GM18499 (cell line): Measurements from ENCODE around the gene TBCD.

Experiments used
- ATAC-seq: cut with Tn5 transposase; IDR thresholded peaks from one replicate; pipeline ENCODE4 v1.9.1; 2021; ENCODE audit warnings: moderate number of reproducible peaks; ENCODE audit not compliant: insufficient read depth, unreplicated experiment

The TBCD gene

DNA sequence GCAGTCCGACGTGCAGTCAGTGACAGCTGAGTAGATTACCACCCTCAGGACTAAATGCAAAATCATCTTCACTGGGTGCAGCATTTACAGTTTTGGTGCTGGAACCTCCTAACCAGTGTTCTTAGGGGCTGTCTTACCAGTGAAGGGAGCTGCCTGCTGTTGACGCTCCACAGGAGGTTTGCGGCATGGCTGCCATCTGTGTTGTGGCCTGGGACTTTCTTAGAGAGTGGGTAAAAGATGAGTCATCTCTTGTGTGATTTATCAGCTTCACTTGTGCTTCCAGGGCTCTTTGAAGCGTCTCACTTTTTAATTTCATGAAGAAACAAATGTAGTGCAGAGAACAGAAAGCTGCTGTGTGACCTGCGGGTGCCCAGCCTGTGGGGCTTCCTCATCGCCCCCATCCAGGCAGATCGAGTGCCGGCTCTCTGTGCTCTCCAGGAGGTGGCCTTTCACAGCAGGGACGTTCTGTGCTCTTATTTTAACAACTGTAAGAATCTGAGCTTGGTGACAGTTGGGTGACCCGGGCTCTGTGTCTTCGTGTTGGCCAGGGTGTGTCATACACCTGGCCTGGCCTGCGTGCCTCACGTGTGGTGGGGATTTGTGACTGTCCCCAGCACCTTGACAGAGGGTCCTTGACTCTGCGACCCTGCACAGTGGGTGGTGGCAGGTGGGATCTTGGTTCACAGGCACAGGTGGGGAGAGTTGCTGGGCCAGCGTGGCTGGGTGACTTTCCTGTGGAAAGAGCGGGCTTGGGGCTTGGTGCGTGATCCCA lies 112.3 kb downstream of the TBCD start:
- peak; percentile 69 for ATAC-seq

DNA sequence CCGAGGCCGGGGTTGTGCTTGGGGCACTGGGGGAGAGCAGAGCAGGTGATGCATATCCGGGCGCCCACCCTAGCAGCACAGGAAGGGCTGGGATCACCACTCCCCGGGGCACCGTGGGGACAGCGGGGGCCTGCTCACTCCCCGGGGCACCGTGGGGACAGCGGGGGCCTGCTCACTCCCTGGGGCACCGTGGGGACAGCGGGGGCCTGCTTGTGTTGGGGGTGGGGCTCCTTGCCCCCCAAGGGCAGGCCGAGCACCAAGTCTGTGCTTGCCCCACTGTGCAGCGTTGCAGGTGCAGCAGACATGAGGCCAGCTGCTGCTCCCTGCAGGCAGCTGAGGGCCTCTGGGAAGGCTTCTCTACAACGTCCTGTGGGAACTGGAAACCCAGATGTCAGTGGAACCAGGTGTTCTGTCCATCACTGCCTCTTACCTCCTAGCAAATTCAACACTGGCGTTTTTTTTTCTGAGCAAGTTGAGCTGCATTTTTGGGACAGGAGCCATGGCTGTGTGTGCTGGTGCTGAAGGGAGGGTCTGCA lies 112.9 kb downstream of the TBCD start:
- no peak for ATAC-seq

DNA sequence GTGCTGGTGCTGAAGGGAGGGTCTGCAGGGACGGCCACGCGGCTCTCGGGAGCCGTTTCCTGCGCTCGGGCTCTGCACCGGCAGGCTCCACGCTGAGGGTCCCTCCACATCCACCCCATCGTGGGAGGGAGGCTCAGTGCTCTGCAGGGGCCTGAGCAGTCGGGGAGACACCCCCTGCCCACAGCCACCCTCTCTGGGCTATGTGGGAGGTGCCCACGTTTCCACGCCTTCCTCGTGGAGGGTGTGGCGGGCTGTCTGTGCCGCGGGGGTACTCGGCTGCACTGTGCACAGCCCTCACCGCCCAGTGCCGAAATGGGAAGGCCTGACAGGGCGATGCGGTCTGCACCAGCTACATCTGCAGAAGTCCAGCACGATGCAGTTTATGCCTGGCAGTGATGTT lies 113.4 kb downstream of the TBCD start:
- no peak for ATAC-seq

DNA sequence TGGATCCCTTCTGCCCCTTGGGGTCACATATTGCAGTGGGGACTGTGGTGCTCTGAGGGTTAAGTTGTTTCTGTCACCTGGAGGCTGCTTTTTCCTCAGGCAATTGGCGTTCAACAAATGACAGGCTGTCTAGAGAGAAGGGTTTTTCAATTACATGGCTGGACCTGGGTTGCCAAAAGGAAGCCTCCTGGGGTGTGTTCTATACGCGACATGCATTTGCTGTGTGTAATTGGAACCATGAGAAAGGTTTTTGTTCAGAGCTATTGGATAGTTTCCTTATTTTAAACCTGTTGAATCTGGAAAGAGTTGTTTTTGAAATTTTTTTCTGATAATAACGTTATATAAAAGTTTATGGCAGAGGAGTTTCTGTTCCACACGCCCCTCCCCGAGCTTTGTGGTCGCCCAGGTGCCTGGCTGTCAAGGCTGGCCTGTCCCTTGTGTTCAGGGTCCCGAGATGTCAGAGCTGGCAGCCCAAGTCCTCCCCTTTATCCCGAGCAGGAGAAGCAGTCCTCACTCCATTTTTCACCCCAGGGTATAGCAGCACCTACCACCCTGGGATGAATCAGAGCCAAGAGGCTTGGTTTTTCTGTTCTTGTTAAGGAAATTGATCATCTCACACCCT lies 114.0 kb downstream of the TBCD start:
- ATAC-seq, result no peak

DNA sequence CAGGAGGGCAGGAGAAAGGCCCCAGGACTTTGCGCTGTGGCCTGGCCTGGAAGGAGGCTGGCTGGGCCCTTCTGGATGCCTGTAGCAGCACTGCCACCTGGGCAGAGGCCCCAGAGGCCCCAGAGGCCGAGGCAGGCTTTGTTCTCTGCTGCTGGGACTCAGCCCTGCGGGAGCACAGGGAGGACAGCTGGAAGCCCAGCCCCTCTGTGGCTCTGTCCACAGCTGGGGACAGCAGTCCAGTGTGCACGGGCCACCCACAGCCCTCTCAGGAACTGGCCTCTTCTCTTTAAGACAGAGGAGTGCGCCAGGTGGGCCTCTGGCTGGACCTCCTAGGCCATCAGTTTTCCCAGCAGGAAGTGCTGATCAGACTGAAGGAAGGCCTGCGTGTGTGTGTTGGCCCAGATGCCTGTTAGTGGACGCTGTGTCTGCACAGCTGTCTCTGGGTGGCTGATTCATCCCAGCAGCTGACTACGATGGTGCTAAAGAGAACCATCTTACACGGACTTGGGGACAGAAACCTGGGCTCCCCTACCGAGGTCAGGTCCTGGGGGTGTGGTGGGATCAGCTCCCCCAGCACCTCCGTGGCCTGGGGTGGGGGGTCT lies 114.8 kb downstream of the TBCD start:
- ATAC-seq, result no peak

DNA sequence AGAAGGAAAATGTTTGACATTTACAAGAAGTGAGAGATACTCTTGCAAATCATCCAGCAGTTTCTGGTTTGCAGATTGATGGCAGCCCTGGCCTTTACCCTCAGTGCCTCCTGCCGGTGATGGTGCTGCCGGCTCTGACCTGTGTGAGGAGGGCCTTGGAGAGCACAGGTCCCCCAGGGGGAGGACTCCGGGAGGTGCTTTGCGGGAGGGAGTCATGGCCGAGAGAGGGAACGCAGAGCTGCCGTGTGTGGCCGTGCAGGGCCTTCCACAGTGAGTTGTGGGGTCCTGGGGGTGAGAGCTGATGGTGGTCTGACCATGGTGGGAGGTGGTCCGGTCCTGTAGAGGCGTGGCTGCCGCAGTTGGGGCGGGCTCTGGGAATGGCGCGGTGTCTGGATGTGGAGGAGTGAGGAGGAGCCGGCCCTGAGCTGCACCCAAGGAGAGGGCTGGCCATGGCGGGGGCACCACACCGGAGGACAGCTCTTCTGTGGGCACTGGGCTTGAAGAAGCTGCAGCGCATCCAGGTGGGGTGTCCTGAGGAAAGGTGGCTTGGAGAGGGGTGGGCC lies 116.0 kb downstream of the TBCD start:
- ATAC-seq, result no peak

DNA sequence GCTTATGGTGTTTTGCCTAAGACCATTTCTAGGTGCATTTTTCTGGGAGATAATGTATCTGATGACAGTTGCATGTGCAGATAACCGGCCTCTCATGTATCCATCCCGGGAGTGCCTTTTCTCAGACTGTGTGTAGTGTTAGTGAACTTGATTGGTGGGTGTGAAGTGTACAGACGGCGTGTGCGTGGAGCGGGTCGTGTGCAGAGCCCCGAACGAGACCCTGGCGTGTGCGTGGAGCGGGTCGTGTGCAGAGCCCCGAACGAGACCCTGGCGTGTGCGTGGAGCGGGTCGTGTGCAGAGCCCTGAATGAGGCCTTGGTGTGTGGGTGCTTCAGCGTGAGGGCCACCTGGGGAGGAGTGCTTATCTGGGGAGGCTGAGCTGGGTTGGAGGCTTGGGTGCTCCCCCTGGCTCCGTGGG lies 116.9 kb downstream of the TBCD start:
- no peak for ATAC-seq

DNA sequence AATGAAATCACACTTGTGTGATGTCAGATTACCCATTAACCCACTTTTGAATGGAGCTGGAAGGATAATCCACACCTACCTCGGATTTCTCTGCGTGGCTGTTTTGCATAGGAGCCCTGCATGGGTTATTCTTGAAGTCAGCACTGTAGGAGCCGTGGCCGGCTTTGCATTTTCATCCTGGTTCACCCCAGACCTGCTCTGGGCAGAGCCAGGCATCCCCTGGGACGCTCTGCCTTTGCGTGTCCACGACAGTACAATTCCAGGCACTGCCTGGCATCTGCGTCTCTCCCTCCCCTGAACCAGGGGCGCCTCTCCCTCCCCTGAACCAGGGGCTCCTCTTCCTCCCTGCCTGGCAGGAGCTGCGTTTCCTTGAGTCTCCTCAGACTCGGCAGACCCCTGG lies 117.7 kb downstream of the TBCD start:
- no peak for ATAC-seq

DNA sequence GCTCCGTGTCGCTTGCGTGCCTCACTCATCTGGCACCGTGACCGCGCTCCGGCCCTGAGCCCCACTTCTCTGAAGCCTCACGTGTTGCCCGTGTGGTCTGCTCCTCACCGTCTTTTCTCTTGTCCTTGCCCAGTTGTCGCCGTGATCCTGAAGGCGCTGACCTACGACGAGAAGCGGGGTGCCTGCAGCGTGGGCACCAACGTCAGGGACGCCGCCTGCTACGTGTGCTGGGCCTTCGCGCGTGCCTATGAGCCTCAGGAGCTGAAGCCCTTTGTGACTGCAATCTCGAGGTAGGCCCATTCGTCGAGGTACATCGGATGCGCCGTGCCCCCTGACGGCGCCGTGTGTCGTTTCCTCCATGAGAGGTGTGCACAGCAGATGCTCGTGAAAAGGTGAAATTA lies 118.2 kb downstream of the TBCD start:
- no peak for ATAC-seq

DNA sequence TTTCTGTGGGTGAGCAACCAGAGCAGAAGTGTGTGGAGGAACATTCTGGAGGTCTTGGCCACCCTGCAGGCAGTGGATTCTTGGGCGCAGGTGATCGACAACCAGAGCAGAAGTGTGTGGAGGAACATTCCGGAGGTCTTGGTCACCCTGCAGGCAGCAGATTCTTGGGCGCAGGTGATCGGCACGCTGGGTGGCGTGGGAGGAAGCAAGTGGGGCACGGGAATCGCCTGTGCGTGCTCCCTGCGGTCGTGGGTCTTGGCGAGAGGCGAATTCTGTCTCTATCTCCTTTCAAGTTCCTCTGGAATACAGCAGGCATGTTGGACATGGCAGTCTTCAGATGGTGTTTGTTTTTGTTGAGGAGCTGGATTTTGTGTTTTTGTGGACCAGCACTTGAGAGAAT lies 118.7 kb downstream of the TBCD start:
- ATAC-seq, result no peak

DNA sequence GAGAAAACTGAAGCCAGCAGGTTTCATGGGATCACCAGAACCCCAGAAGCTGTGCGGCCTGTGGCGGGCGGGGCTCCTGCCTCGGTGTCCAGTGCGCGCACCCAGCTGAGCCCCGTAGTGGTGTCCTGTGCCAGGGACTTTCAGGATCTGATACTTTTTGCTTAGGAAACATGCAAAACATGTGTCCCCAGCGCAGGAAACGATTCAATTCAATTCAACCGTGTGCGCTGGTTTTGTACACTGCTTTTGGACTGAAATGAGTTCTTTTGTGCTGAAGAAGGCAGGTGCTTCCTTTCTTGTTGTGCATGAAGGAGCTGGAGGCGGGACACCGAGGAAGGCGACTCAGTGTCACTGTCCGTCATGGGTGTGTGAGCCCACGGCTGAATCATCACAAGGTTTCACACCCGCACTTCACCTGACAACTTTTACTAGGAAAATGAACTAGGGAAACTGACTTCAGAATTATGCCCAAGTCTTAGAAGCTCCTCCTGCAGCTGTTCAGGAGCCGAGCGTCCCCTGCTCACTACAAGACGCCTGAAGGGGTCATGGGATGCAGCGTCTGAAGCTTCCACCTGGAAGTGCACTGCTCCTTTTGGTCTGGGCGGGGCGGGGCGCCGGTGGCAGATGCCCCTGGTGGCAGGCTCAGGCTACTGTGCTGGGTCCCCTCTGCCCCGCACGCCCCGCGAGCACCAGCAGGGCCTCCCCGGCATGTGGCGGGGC lies 119.4 kb downstream of the TBCD start:
- ATAC-seq, result peak; percentile 53

DNA sequence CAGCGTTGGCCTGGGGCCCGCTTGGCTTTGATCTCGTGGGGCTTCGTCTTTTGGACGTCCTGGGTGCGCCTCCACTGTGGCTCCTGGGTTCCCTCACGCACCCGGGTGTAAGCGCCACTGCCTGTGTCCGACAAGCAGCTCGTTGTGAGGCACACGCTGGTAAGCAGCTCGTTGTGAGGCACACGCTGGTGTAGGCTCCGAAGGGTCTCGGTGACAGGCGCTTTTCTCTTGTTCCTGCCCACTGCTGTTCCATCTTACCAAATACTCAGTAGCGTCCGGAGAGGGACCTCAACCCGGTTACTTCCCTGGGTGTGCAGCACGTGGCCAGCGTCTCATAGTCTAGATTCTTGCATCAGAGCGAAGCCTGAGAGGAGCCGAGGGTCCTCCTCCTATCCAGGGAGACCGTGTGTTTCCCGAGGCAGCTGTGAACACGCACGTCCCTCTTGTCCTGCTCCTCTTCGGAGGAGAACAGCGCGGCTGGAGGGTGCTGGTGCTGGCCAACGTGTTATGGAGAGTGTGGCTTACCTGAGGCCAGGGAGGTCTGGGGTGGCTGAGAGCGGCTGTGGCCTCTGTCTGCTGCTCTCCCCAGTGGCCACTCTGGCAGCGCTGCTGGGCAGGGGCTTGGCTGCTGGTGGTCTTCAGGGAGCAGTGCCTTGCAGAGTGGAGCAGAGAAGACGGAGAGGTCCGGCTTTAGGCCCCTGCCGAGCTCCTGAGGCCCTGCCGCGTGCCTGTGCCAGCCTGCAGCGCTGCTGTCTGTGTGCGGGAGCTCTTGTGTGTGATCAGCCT lies 120.1 kb downstream of the TBCD start:
- ATAC-seq, result no peak

DNA sequence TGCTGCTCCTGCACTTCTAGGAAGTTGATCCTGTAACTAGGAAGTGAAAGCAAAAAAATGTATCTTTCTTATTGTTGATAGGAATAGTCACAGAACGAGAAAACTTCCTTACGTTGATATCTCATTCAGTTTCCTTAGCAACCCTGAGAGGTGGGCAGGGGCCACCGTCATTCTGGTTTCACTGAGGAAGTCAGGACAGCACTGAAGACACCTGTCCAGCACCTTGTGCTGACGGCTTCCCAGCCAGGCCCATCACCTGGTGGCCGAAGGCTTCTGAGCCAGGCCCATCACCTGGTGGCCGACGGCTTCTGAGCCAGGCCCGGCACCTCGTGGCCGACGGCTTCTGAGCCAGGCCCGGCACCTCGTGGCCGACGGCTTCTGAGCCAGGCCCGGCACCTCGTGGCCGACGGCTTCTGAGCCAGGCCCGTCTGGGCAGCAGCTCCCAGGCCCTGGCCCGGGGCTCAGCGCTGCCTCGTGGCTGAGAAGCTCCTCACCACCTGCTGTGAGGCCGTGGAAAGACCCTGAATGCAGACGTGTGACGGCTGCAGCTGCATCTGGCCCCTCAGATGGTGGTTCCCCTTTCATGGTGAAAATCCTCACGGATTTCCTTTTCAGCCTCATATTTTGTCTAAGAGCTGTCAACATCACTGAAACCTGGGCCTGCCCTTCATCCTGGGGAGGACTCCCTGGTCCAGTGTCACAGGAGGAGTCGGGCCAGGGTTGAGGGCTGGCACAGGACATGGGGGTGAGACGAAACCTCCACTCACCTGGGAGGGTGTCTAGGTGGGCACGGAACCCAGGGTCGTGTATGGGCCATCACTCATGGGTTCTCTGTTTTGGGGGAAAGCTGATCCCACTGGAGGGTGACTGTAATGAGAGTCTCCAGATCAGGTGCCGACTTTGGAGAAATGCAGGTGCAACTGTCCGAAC lies 121.0 kb downstream of the TBCD start:
- no peak for ATAC-seq

DNA sequence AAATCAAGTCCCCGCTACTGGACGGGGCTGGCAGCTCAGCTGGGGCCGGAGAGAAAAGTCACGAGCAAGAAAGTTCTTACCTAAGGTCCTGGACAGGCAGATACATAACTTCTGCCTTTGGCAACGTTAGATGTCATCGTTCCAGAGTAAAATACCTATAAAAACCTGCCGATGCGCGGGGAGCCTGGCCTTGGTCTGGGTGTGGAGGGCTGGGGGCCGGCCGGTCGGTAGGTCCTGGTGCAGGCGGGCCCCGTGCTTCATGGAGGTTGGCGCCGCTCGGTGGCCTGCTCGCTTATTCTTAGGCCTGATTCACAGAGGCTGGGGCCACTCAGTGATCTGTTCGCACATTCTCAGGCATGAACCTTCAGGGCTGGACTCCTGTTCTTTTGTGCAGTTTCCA lies 121.7 kb downstream of the TBCD start:
- ATAC-seq, result no peak

DNA sequence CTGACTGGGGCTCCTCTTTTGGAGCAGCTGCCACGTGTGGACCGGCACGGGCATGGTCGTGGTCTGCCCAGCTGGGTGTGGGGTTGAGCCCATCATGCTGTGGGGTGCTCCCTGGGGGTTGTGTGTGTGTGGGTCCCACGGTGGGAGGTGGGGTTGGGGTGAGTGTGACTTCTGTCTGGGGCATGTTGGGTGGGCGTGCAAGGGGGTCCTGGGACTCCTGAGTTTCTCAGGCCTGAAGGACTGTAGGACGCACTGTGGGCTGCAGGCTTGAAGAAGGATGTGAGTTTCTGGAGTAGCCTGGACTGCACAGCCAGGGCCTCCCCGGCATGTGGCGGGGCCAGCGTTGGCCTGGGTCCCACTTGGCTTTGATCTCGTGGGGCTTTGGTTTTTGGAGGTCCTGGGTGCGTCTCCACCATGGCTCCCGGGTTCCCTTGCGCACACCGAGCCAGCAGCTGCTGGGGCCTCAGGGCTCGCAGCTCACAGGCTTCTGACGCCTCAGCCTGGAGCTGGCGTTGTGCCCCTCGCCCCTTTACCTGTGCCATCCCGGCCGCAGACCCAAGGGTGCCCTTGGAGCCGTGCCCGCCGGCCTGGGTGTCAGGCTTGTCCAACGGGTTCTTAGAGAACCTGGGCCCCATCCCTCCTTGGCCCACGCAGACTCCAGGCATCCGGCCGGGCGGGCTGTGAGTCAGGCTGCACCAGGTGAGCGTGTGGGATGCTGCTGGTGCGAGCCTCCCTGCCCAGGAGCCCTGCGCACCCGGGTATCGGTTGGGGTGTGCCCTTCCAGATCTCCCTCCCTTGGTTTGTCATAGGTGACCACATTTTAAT lies 122.4 kb downstream of the TBCD start:
- ATAC-seq, result no peak

DNA sequence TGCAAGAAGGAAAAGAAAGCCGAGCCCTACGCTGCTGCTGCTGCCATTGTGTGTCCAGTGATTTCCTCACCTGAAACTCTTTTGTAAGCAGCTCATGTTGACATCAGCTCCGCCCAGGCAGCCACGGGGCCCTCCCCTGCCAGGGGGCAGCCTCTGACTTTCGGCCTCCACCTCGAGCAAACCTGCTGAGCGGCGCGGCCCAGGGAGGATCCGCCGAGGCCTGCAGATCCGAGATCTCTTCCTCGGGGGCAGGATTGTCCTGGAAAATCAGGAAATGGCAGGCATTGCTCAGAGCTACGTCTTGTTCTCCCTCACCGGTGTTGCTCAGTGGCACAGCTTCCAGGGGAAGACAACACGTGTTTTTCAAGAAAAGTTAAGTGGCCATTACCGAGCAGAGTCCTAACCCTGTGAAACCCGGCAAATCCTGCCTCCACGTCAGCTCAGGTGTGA lies 123.6 kb downstream of the TBCD start:
- ATAC-seq, result no peak

DNA sequence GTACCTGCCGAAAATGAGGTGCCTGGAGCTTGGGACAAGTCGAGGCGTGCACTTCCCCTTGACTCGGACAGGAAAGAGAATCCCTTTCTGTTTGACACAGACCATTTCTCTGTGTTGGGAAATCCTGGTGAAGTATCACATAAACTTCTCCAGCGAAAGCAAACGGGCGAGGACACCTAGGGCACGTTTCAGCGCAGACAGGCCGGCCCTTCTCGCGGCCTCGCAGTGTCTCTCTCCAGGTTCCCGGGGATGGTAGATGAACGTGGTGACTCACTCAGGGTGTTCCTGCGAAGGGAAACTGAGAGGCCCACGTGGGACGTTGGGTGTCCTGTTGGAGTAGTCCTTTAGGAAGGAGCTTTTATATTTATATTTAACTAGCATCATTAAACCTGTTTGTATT lies 124.3 kb downstream of the TBCD start:
- no peak for ATAC-seq
